Measurements from ENCODE around the gene C3orf18.

Gene C3orf18

DNA sequence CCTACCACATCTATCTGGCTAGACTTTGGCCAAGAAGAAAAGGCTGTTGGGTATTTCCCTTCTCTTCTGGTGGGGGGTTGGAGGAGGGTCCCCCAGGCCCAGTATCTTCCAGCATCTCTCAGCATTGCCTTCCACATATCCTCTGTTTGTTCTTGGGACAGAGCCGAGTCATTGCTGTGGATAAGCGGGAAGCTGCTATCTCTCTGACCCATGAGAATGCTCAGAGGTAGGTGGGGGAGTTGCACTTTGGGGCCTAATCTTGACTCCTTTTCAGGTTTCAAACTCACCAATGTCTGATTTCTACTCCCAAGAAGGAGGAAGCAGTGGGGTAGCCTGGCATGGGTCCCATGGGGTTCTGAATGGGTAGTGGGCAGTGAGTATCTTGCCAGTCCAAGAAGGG is 9.8 kb upstream of the C3orf18 start:
- no peak for DNase-seq

DNA sequence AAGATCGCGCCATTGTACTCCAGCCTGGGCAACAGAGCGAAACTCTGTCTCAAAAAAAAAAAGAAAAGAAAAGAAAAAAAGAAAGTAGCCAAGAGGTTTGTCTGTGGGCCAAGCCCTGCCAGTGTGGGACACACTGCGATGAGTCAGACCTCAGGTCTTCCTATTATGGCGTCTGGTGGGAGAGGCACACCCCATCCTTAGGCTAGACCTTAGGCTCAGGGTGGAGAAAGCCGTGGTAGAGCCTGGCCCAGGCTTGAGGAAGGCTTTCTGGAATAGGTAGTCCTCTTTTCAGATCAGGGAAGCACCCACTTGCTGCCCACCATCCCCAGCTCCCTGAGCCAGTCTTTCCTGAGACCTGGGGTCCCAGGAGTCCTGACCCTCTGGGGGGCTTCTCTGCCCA is 7.8 kb upstream of the C3orf18 start:
- no peak for DNase-seq

DNA sequence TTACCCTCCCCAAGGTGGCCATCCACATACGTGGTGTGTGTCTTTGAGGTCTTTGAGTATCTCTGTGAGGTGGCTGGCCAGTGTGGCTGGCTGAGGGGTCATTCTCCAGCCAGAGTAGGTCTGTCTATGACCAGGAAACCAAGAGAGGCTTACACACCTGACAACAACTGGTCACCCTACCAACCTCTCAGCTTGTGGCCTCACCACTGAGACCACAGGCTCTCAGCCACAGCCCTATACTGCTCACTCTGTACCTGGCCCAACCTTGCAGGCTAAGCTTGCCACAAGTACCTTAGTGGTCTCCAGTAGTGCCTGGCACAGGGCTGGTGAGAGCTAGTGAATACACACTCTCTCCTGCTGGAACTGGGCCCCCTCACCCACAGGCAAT is 6.9 kb upstream of the C3orf18 start:
- DNase-seq: no peak

DNA sequence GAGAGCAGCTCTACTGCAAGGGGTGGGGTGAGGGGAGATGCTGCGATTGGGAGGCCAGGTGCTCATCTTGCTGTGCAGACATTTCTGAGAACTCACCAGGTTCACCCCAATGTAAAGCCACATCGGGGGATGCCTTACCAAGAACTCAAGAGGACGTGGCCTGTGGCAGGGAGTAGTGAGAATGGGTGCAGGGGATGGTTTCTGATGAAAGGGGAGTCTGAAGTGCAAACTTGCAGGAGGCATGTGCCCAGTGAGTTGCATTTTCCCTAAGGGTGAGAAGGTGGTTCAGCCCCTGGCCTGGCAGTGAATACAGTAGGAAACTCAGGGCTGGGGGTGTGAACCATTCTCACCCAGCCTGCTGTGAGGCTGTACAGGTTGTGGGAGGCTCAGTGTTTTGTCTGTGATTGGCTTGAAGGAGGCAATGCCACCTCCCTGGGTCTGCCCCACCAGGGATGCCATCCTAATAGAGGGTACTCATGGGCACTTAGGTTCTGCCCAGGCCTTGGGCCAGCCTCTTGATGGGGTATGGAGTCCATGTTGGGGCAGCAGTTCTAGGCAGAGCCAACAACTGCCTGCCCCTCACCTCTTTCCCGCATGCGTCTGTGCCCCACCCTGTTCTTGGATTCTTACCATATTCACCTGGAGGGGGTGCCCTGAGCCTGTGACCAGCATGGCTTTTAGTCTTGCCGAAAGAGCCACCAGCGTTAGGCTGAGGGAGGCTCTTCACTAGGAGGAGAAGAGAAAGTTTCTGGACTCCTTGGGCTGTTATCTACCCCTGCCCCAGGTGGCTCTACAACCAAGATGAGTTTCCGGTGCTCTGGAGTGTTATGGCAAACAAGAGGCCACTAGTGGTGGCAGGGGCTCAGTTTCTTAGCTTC is 6.3 kb upstream of the C3orf18 start:
- no peak for DNase-seq

DNA sequence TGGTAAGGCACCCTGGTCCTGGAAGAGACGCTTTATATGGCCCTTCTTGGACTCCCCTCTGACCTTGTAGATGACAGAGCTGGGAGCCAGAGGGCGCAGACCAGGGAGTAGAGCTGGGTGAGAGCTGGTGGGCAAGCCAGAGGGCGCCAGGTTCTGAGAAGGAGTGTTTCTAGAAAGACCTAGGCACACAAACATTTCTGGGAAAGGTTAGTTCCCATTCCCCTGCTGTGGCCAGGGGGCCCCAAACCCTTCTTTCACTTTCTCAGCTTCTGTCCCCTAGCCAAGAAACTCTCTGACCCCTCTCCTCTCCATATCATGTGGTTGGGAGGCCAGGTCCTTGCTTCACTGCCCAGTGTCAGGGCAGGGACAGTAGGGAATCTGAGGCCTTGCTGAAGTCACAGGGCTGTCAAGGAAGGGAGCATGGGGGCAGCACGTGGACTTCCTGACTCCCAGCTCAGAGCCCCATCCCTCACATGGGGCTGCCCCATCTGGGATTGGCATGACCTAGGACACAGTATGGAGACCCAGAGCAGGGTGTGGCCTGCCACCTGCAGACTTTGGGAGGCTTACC is 5.3 kb upstream of the C3orf18 start:
- DNase-seq: no peak

DNA sequence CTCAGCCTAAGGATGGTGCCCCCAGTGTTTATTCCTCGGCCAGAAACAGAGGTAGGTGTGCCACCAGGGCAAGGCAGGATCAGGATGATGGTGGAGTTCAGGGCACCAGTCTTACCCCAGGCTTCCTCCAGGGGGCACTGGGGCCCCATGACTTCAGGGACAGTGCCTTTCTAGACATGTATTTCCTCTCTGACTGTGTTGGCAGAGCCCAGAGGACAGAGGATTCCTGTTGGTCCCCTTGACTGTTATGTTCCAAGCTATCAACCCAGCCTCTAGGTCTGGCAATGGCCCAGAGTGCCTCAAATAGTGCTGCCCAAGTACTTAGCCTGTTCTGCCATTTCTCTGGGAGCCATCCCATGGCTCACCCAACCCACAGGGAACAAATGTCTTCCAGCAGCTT is 4.6 kb upstream of the C3orf18 start:
- DNase-seq: no peak

DNA sequence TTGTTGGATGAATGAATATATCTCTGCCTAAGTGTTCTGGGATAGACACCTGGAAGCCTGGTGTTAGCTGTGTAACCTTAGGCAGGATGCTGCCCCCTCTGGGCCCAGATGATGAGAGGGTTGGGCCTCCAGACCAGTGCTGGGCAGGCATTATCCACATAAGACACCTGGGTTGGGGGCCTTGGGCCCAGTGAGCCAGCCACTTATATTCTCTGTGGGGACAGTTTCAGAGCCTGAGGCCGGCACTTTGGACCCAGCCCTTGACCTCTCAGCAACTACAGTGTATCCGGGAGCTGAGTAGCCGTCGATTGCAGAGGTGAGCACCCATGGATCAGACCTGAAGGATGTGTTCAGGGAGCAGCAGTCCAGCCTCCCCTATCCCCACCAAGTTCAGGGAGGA is 3.9 kb upstream of the C3orf18 start:
- DNase-seq: no peak

DNA sequence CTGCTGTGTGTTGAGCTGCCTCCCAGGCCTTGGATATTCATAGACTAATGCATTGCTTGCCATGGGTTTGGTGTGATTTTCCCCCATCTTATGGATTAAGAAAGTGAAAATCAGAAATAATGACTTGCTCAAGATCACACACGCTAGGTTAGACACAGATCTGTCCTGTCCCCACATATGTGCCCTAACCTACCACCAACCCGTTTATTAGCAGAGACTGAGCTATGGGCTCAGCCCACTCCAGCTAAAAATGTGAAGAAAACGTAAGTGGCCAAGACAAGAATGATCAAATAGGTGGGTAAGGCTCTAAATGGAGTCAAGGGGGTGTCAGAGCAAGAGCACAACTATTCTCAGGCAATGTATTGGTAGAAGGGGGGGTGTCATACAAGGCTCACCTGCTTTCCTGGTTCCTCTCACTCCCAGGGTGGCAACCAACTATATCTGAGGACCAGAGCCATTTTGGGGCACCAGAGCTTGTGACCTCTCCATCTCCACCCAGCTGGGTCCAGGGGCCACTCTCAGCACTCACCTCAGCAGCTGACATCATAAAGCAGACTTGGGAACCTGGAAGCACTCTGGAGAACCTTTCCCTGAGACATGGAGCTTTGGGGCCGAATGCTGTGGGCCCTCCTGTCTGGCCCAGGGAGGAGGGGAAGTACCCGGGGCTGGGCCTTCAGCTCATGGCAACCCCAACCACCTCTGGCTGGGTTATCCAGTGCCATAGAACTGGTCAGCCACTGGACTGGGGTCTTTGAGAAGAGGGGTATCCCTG is 3.1 kb upstream of the C3orf18 start:
- no peak for DNase-seq

DNA sequence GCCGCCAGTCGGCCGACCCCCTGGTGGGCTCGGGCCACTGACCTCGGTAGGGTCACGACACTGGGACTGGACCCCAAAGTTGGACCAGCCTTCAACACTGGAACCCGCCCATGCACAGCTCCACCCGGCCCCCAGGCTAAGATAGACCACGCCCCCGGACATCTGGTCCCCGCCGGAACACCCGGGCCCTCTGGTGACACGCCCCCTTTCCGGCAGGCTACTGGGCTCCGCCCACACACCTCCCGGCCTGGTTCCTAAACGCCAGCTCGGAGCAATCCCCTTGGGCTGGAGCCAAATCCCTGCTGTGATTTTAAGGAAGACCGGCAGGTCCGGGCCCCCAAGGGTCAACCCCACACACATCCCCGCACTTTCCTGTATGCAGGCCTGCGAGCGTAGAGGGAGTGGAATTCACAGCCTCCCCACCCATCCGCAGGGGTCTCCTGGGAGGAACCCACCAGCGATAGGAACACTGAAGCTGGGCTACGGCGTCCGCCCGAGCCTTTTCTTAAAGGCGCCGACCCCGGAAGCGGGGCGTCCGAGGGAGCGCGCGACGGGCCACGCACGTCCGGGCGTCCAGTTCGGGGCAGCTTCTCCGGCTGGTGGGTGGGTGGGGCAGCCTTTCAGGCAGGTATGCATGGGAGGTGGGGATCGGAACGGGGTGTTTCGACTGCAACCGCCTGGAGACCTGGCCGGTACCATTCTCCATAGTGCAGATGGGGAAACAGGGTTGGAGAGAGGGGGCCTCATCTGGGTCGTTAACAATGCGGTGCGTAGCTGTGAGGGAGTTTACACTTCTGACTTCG is 1.6 kb upstream of the C3orf18 start, which contains the start of gene HEMK1:
TSS of gene HEMK1 (plus strand) at position 576 of the 803 bp plus-strand sequence. CDS start 1,583 bp downstream, outside the sequence.
- peak; percentile 72 for DNase-seq

DNA sequence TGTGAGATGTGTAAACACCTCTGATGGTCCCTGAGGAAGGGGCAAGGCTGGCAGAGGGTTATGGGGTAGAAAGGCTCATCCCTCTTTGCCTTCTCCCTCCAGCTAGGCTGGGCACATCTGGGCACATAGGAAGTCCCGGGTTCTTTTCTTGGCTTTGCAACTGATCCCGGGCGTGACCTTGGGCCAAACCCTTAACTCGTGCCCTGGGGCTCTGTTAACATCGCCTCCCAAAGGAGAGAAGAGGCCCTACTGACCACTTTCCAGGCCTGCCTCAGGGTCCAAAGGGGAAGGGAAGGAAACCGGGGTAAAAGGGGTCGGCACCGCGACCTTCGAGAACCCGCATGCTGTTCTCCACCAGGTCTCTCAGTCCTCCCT is 549 bp downstream of the C3orf18 start:
- no peak for DNase-seq

DNA sequence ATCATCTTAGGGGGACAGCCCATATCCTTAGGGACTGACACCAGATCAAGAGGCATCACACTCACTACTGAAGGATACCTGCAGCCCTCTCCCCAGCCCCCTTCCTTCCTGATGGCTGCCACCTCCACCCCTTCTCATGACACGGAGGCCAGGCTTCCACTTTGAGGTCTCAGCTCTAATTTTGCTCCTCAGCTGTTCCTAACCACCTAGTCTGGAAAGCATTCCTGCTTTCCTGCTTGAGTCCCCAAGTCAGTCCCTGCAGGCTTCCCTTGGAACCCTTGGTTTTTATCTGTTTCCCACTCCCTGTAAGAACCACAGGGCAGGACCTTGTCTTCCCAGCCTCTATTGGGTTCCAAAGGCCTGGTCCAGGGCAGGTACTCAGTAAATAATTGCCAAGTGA is 3.2 kb downstream of the C3orf18 start:
- DNase-seq: no peak

DNA sequence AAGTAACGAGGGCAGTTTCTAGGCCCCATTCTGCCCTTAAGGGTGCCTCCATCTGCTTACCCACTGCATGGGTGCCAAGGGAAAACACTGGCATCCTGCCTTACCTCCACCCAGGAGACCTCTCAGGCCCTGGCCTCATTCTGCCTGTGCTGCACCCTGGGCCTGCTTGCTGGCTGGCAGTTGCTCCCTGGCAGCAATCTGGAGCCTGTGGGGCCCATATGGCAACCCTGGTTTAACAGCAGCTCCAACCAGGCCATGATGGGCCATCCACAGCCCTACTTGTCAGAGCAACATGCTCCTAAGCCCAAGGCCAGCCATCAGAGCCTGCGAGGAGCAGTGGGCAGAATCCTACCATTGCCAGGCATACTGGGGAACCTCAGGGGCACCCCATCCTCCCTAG is 3.7 kb downstream of the C3orf18 start:
- no peak for DNase-seq

DNA sequence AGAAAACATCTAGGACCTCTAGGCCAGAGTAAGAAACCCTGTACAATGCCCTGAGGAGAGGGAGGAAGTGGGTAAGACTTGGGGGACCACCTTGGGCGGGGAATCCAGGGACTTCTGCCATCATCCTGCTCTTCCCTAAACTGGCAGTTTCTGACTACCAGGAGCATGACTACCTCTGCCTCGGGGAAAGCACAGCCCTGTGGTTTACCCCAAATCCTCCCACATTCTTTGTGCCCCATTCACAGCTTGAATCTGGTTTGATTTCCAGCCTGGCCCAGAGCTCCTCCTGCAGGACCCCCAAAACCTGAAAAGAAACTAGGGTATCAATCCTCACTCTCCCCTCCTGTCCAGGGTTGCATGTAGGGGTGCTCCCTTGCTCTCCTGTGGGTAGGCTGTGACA is 4.7 kb downstream of the C3orf18 start:
- no peak for DNase-seq

DNA sequence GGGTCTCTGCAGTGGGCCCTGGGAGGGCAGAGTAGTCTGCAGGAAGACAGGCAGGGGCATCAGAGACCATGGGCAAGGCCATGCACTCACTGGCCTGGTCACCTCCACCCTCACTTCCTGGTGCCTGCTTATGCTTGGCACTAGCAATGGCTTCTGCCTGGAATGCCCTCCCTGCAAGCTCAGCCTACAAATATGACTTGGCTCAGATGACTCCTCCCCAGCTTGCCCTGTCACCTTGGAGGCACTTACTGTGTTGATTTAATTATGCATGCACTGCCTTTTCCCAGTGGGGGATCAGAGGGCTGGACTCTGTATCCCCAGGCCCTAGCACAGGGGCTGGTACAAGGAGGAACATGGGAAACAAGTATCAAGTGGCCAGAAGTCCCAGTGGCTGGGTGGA is 7.8 kb downstream of the C3orf18 start:
- DNase-seq: no peak

DNA sequence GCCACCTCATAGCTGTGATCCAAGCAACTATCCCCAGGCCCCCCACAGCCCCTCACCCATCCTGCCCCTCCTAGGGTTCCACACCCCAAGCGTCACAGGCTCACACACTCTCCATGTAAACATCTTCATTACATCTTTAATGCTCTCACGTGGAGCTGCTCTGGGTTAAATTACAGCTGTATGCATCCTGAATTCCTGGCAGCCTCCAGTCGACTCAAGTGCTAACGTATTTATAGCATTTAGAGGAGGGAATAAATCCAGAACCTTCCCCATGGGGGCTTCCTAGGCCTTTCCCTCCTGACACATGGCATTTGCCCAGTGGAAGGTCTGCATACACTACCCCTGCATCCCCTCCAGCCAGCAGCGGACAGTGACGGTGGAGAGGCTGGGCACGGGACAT is 9.6 kb downstream of the C3orf18 start:
- DNase-seq: no peak

DNA sequence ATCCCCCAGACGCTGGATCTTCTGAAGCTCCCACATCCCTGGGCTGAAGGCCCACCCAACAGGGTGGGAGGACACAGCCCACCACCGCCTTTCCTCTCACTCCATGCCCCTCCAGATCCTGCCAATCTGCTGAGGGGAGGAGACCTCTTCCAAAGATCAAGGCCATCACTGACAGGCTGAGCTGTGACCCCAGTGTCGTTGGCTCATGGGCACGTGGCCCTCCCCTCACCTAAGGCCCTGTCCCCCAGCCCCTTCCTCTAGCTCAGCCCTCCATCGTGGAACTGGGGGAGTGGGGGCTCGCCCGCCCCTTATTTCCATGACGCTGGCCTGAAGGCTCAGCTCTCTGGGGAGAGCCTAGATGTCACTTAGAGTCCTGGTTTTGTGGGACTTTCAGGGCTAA is 10.4 kb downstream of the C3orf18 start:
- DNase-seq: no peak

DNA sequence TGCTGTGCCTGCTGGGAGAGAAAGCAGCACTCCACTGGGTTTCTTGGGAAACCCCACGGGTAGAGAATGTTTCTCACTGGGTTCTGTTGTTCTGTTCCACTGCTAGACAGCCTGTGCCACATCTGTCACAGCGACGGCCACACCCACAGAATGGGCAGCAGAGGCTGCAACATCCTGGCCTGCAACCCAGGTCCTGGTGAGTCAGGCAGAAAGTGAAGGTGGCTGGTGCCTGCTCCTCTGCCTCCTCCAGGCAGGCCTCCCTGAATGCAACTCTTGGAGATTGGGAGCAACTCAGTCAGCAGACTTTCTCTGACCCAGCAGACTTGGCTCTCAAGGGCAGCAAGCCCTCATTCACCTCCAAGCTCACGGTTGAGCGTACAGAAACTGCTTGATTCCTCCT is 13.0 kb downstream of the C3orf18 start:
- no peak for DNase-seq

DNA sequence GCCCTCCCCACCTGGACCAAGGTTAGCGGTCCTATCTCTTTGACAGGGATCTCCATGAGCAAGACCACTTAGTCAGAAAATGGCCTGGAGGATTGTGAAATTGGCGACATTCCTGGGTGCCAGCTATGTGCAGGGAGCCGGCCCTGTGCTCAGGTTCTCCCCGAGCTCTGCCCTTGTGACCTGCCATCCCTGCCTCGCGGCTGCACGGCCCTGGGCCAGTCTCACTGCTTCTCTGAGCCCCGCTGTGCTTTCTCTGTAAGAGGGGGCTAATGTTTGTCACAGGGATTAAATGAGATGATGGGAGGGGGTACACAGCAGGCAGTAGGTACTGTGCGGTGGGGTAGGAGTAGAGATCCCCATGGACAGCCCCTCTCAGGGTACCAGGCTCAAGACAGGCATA is 14.9 kb downstream of the C3orf18 start:
- DNase-seq: no peak

DNA sequence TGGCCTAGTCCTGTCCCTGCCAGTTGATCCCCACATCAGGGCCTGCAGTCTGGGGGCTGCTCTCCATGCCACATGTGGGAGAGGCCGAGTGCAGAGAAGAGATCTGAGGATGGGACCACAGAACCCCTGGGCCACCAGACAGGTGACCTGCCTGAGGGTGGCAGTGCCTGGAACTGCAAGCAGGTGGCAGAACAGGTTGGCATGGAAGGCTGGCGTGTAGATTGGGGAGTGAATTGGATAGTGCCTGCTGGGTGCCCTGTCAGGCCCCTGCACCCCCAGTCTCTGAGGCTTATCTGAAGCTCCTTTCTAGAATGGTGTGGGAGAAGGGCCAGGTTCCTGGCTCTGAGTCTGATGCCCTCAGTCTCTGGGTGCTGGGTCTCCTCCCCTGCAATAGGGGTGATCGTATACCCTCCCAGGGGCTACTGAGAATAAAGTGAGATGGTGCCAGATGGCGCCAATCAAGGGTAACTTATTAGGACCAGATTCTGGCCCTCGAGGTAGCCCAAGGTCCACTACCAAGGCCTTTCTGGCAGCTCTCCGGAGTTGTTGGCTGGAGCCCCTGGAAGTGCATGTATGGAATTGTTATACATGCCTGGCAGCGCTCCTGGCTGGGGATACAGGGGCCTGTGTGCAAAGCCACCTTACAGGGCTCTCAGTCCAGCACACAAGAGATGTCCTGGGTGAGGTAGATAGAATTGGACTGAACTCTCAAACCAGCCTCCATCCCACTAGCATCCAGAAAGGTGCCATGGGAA is 15.7 kb downstream of the C3orf18 start:
- DNase-seq: no peak

DNA sequence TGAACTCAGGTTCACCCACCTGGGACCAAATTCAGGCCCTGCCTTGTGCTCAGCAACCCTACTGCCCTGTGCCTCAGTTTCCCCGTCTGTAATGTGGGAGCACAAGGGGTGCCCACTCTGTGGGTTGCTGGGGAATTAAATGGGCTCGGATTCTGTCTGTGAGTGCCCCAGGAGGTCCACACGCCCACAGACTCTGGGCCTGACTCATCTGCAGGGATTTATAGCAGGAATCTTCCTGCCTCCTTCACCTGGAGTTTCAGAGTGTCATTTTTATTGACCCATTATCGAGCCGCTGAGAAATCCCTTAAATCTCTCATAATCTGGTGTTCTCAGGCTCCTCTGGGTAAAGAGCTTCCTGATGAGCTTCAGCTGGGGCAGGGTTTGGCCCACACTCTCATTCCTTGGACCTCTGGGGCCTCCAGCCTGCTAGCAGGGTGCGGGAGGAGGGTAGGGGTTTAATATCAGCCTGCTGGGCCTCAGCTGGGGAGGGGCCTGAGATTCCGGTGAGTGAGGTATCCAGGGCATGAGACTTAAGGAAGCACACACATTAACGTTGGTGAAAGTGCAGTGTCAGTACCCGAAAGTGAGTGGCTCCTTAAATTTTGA is 16.4 kb downstream of the C3orf18 start:
- DNase-seq: no peak

DNA sequence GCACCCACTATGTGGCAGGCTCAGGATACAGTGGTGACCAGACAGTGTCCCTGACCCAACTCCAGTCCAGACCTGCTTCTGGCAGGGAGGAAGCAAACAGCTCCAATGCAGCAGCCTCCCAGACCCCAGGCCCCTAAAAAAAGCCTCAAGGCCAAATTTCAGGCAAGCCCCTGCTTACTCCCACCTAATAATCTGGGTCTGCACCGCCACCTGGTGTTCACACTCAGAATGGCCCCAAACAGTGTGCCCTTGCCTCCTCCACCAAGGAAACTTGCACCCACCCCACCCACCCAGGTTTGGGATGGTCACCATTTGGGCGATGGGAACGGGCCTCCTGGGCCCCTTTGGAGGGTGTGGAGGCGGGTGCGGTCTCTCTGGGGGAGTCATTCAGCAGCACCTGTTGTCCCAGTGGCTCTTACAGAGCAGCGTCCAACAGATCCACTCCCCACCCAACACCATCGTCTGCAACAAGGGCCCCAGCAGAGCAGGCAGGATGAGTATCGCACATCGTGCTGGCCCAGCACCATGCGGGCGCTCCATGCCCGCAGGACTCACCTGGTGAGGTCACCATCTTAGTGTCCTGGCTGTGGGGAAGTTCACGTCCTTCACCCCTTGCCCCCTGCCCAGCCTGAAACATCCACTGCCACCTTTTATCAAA is 17.3 kb downstream of the C3orf18 start:
- DNase-seq: no peak
